ENCODE data around the gene ZNF365.

DNA sequence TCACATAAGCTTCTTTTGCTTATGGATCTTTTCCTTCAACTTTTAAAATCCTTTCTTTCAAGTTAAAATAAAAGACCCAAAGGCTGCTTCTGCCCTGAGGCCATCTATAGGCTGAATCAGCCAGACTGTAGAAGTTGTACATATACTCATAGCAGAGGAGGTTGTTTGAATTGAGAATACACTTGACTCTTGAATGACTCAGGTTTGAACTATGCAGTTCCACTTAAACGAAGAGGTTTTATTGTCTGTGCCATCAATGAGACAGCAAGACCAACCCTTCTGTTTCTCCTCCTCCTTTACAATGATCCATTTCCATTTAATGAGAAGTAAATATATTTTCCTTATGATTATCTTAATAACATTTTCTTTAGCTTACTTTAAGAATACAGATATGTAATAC is 5.8 kb downstream of the ZNF365 start:
- no peak for TF ChIP-seq EZH2 (optimal IDR thresholded peaks at IDR 0.05; ENCODE audit: low read depth, low read length)
- TF ChIP-seq, protein P1, sequence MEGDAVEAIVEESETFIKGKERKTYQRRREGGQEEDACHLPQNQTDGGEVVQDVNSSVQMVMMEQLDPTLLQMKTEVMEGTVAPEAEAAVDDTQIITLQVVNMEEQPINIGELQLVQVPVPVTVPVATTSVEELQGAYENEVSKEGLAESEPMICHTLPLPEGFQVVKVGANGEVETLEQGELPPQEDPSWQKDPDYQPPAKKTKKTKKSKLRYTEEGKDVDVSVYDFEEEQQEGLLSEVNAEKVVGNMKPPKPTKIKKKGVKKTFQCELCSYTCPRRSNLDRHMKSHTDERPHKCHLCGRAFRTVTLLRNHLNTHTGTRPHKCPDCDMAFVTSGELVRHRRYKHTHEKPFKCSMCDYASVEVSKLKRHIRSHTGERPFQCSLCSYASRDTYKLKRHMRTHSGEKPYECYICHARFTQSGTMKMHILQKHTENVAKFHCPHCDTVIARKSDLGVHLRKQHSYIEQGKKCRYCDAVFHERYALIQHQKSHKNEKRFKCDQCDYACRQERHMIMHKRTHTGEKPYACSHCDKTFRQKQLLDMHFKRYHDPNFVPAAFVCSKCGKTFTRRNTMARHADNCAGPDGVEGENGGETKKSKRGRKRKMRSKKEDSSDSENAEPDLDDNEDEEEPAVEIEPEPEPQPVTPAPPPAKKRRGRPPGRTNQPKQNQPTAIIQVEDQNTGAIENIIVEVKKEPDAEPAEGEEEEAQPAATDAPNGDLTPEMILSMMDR (IDR thresholded peaks at IDR 0.05; ENCODE audit: low read length), result no peak

Data from MM.1S (cell line).